Frontal cortex (tissue), 4 donors: ENCODE measurements around the gene POLE3. TPM values are rescaled to one million over a fixed set of nuclear protein-coding genes. Genes with fewer than 3 reads are reported as not detected.

Experiments used
- DNase-seq, 2 donors: peaks; one replicate each; pipeline ENCODE4 v3.0.0; 2012; ENCODE audit warnings: low spot score in 2 of 2
- FAIRE-seq: peaks from 2 replicates; lab custom pipeline; 2012; peaks lifted over from hg19 to GRCh38; lab: Jason Lieb, UNC
- total RNA-seq: library from RNA; depleted of rRNA; stranded (reverse); fragments of >200 nt; gene quantifications from one replicate; pipeline ENCODE4 v1.2.3, GENCODE V29; 2014
- donor health status: control.
- donor health status: control.
- donor health status: control.

POLE3 gene
- total RNA-seq, 1 donor from 2014 or later = 39.5 TPM

DNA sequence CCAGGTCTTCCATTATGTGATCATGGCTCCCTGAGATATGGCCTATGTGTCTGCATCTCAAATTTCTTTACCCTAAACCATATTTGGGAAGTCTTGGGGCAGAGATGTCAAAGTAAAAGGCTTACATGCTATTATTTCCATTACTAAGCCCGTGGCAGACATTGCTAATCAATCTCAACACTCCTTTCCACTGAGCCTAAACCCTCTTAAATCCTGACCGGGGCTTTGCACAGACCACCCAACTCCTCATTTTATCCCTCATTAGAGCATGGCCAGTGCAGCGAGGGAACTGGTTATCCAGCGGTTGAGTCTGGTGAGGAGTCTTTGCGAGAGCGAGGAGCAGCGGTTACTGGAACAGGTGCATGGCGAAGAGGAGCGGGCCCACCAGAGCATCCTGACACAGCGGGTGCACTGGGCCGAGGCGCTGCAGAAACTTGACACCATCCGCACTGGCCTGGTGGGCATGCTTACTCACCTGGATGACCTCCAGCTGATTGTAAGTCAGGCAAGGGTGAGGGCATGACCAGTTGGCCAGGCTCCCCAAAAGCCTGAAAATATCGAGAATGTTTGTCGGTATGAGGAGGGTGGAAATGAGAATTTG is 50.1 kb downstream of the POLE3 start:
- FAIRE-seq (no peak), DNase-seq (no peak)

DNA sequence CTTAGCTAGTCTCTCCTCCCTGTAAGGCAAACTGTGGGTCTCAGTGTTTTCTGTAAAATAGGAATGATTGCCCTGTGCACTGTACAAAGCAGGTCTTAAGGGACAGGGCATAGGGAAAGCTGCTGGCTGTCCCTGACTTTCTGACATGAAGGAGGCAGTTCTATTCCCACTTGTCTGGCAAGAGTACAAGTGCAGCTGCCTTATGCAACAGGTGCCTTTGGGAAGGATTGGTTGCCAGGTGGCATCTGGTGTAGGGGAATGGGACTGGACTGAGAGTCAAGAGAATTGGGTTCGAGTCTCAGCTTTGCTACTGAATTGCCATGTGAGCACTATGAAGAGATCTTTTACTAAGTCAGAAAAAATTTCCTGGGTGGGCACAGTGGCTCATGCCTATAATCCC is 51.1 kb downstream of the POLE3 start:
- DNase-seq (no peak), FAIRE-seq (no peak)

Other genes with a start within 250 kb of the POLE3 start
- gene FKBP15, start 189.4 kb downstream of the POLE3 start, total RNA-seq = 9.8 TPM
- 7.3 TPM for gene SLC31A1, start 189.1 kb downstream of the POLE3 start, total RNA-seq
- 14.3 TPM for gene CDC26, start 135.1 kb downstream of the POLE3 start, total RNA-seq
- 23.6 TPM for gene PRPF4, start 135.0 kb downstream of the POLE3 start, total RNA-seq
- gene RNF183, start 107.3 kb downstream of the POLE3 start, total RNA-seq = not detected
- 2.4 TPM for gene WDR31, start 70.4 kb downstream of the POLE3 start, total RNA-seq
- gene BSPRY, start 61.1 kb downstream of the POLE3 start, total RNA-seq = under 0.01 TPM
- gene HDHD3, start 33.7 kb downstream of the POLE3 start, total RNA-seq = 9.0 TPM
- 11.4 TPM for gene ALAD, start 9.4 kb downstream of the POLE3 start, total RNA-seq
- 1.2 TPM for gene C9orf43, start 72 bp upstream of the POLE3 start, total RNA-seq
- gene RGS3, start 53.1 kb upstream of the POLE3 start, total RNA-seq = 11.4 TPM